GM23248 (cell line): ENCODE results near the gene PTAFR. TPM values are rescaled to one million over a fixed set of nuclear protein-coding genes. Genes with fewer than 3 reads are reported as not detected.

Experiments used
- DNase-seq: peaks from one replicate; pipeline ENCODE4 v3.0.0-alpha.2; 2015
- H2AFZ ChIP-seq: fragments of 200-600 bp; sonication (generic); 2 replicates; pipeline ENCODE4 v1.6.1; 2016; ENCODE audit warnings: antibody characterized with exemption
- H3F3A ChIP-seq: fragments of 200-600 bp; sonication (generic); 2 replicates; pipeline ENCODE4 v1.6.1; 2016; ENCODE audit warnings: mild to moderate bottlenecking, antibody characterized with exemption, mixed run types; ENCODE audit not compliant: insufficient read depth
- H3K27ac ChIP-seq: fragments of 200-600 bp; sonication (generic); 2 replicates; pipeline ENCODE4 v1.5.1; 2016; ENCODE audit warnings: mild to moderate bottlenecking
- H3K27me3 ChIP-seq: fragments of 200-600 bp; sonication (generic); replicated peaks from 2 replicates; pipeline ENCODE4 v1.6.1; 2016; ENCODE audit warnings: mild to moderate bottlenecking; ENCODE audit not compliant: insufficient read depth
- H3K36me3 ChIP-seq: fragments of 200-600 bp; sonication (generic); 2 replicates; pipeline ENCODE4 v1.6.1; 2016; ENCODE audit warnings: low read depth, mild to moderate bottlenecking
- H3K4me1 ChIP-seq: fragments of 200-600 bp; sonication (generic); 2 replicates; pipeline ENCODE4 v1.6.1; 2016; ENCODE audit warnings: mild to moderate bottlenecking; ENCODE audit not compliant: insufficient read depth
- H3K4me2 ChIP-seq: fragments of 200-600 bp; sonication (generic); one replicate; pipeline ENCODE4 v1.6.1; 2016; ENCODE audit warnings: mild to moderate bottlenecking; ENCODE audit not compliant: unreplicated experiment
- H3K4me3 ChIP-seq: fragments of 200-600 bp; sonication (generic); 2 replicates; pipeline ENCODE4 v1.5.1; 2016; ENCODE audit warnings: mild to moderate bottlenecking
- H3K79me2 ChIP-seq: fragments of 200-600 bp; sonication (generic); 2 replicates; pipeline ENCODE4 v1.6.1; 2016; ENCODE audit warnings: mild to moderate bottlenecking; ENCODE audit not compliant: insufficient read depth
- H3K9ac ChIP-seq: fragments of 200-600 bp; sonication (generic); 2 replicates; pipeline ENCODE4 v1.6.1; 2016; ENCODE audit warnings: mild to moderate bottlenecking
- H3K9me2 ChIP-seq: fragments of 200-600 bp; sonication (generic); 2 replicates; pipeline ENCODE4 v1.6.1; 2016; ENCODE audit warnings: mixed run types, mild to moderate bottlenecking, moderate library complexity; ENCODE audit not compliant: insufficient read depth
- H3K9me3 ChIP-seq: fragments of 200-600 bp; sonication (generic); one replicate; pipeline ENCODE4 v1.6.1; 2017; ENCODE audit warnings: low read depth
- H4K20me1 ChIP-seq: fragments of 200-600 bp; sonication (generic); 2 replicates; pipeline ENCODE4 v1.6.0; 2016; ENCODE audit not compliant: insufficient read depth
- EZH2 ChIP-seq: fragments of 200-600 bp; sonication (generic); IDR thresholded peaks from 2 replicates; pipeline ENCODE4 v1.6.1; 2018; ENCODE audit warnings: antibody characterized with exemption, mild to moderate bottlenecking; ENCODE audit not compliant: insufficient read depth, poor library complexity, severe bottlenecking
- EZH2phosphoT487 ChIP-seq: fragments of 200-600 bp; sonication (generic); IDR thresholded peaks from 2 replicates; pipeline ENCODE4 v1.6.1; 2018; ENCODE audit warnings: antibody characterized with exemption, moderate library complexity, mild to moderate bottlenecking, low read depth; ENCODE audit not compliant: insufficient read depth
- WGBS, 2 experiments: methylation state at CpG; one replicate each; pipeline ENCODE4 v1.1.6; 2015 to 2017; ENCODE audit warnings: low lambda C conversion rate in 2 of 2, low coverage in 1 of 2; ENCODE audit errors: missing lambda C conversion rate in 2 of 2; 5-methylcytosine and 5-hydroxymethylcytosine counted together
- in situ Hi-C: fragments of 300-500 bp; cut with MboI; formaldehyde crosslinking; loops from 2 replicates; pipeline ENCODE4 v1.15.0; 2020
- polyA plus RNA-seq: library from polyadenylated mRNA; unstranded; fragments of >200 nt; fragmentation: Nextera tagmentation; extraction: Ambion mirVana; gene quantifications from 2 replicates; pipeline ENCODE4 v1.2.1, GENCODE V29; 2016
- total RNA-seq: library from RNA; depleted of rRNA; stranded (reverse); fragments of >200 nt; shearing (Covaris generic); gene quantifications from 2 replicates; pipeline ENCODE4 v1.2.3, GENCODE V29; 2014

Gene PTAFR
- total and polyA plus RNA-seq, 2 experiments from 2014 or later: not detected

DNA sequence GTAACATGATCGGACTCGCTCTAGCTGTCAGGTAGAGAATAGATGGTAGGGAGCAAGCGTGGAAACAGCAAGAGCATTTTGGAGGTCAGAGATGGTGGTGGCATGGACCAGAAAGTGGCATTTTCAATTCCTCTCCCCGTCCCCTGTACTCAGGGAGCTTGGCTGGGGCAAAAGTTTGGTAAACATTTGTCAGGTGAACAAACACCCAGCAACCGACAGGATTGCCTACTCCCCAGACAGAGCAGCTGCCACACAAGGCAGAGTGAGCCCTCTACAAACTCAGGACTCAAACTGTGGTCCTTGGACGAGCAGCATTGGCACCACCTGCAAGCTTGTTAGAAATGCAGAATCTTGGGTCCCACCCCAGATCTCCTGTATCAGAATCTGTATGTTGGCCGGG lies 14.3 kb downstream of the PTAFR start:
- Histone ChIP-seq H3K27ac (no peak overlapping the region), H3F3A (peaks cover 7% of the 10 kb centered on the region; the same call in 1 of the 2 replicates), H3K79me2 (no peaks in the 10 kb centered on the region), H3K9me2 (no peaks in the 10 kb centered on the region), H3K9me3 (peaks cover 3% of the 10 kb centered on the region), H4K20me1 (no peaks in the 10 kb centered on the region), H3K9ac (no peak overlapping the region), H3K4me2 (no peak overlapping the region), H3K4me3 (no peak overlapping the region), H2AFZ (no peak overlapping the region), H3K36me3 (no peaks in the 10 kb centered on the region), H3K27me3 (no peaks in the 10 kb centered on the region), H3K4me1 (peaks cover 8% of the 10 kb centered on the region)
- no peak for DNase-seq
- in situ Hi-C loops: no loop called here
- WGBS, 2 experiments: 80 to 84% methylated on average over 7 of the region's 7 CpGs
- no peak for TF ChIP-seq EZH2
- TF ChIP-seq EZH2phosphoT487: no peak

DNA sequence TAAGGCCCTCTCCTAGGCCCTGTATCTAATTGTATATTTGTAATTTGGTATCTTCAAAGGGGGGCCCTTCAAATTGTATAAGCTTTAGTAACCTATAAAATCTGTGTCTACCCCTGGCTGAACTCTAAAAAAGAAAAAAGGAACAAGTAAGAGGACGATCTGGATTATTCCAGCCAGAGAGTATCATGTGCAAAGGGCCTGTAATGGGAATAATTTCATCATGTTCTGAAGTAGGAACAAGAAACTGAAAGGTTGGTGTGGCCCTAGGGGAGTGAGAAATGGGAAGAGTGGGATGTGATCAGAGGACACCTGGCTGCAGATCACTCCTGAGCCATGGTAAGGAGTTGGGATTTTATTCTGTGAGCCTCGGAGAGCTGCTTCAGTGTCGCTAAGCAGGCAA lies 14.7 kb downstream of the PTAFR start:
- Histone ChIP-seq H3K9me3 (peaks cover 3% of the 10 kb centered on the region), H3F3A (peaks cover 7% of the 10 kb centered on the region; the same call in 1 of the 2 replicates), H3K9me2 (no peaks in the 10 kb centered on the region), H3K27me3 (no peaks in the 10 kb centered on the region), H3K79me2 (no peaks in the 10 kb centered on the region), H3K36me3 (no peaks in the 10 kb centered on the region), H4K20me1 (no peaks in the 10 kb centered on the region), H3K27ac (no peak overlapping the region), H2AFZ (no peak overlapping the region), H3K4me1 (peaks cover 8% of the 10 kb centered on the region), H3K4me3 (no peak overlapping the region), H3K9ac (no peak overlapping the region), H3K4me2 (no peak overlapping the region)
- in situ Hi-C loops: no loop called here
- no peak for DNase-seq
- WGBS, 2 experiments: 91 to 95% methylated on average over 3 of the region's 3 CpGs
- TF ChIP-seq EZH2phosphoT487: no peak
- TF ChIP-seq EZH2: no peak

DNA sequence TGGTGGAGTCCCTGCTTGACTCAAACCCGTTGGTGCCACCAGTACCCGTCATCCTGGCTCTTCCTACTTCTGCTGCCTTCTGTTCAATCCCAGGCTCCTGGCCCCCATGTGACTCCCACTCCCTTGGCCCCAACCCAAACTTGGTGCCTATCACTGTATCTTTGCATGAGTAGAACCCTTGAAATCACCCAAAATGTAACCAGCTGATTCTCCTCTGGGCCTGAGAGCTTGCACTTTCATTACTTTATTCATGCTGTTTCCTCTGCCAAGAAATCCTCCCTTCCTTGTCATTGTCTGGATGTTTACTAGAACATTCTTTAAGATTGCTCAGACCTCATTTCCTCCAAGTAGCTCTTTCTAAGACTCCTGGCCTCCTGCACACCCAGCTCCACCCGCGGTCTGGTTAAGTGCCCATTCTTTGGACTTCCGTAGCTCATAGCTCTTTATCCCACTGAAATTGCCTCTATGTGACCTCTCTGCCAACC lies 15.7 kb downstream of the PTAFR start:
- Histone ChIP-seq H3K4me2 (peak overlapping the region; percentile 38), H3K9me3 (no peaks in the 10 kb centered on the region), H3K9me2 (no peaks in the 10 kb centered on the region), H2AFZ (no peak overlapping the region), H3K27ac (peak overlapping the region; percentile 53), H3K9ac (0 out of 2 replicates have a peak overlapping the region, but pooled peaks have one; percentile 11), H3F3A (peaks cover 7% of the 10 kb centered on the region; the same call in 1 of the 2 replicates), H3K79me2 (no peaks in the 10 kb centered on the region), H3K4me1 (peaks cover 8% of the 10 kb centered on the region), H3K36me3 (no peaks in the 10 kb centered on the region), H4K20me1 (no peaks in the 10 kb centered on the region), H3K27me3 (no peaks in the 10 kb centered on the region), H3K4me3 (no peak overlapping the region)
- in situ Hi-C loops: no loop called here
- WGBS, 2 experiments: 74 to 77% methylated on average over 5 of the region's 5 CpGs
- TF ChIP-seq EZH2phosphoT487 (no peak), EZH2 (no peak)
- peak; percentile 90 for DNase-seq

DNA sequence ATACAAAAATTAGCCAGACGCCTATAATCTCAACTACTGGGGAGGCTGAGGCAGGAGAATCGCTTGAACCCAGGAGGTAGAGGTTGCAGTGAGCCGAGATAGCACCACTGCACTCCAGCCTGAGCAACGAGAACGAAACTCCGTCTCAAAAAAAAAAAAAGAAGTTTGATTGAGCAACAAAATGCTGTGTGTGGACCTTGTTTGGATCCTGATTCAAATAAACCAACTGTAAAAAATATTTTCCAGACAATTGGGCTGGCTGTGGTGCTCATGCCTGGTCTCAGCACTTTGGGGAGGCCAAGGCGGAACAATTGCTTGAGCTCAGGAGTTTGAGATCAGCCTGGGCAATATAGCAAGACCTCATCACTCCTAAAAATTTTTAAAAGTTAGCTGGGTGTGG lies 16.8 kb downstream of the PTAFR start:
- H3K4me3 ChIP-seq: no peak overlapping the region
- no peak overlapping the region for H3K9ac ChIP-seq
- H3K9me2 ChIP-seq: no peaks in the 10 kb centered on the region
- in situ Hi-C loops: no loop called here
- no peaks in the 10 kb centered on the region for H3K27me3 ChIP-seq
- no peaks in the 10 kb centered on the region for H4K20me1 ChIP-seq
- H3K9me3 ChIP-seq: no peaks in the 10 kb centered on the region
- DNase-seq: no peak
- no peak for TF ChIP-seq EZH2phosphoT487
- no peak for TF ChIP-seq EZH2
- H2AFZ ChIP-seq: no peak overlapping the region
- peaks cover 8% of the 10 kb centered on the region for H3K4me1 ChIP-seq
- H3K27ac ChIP-seq: no peak overlapping the region
- no peaks in the 10 kb centered on the region for H3K36me3 ChIP-seq
- WGBS, 2 experiments: 84 to 90% methylated on average over 7 of the region's 7 CpGs
- H3K4me2 ChIP-seq: no peak overlapping the region
- H3K79me2 ChIP-seq: no peaks in the 10 kb centered on the region
- peaks cover 7% of the 10 kb centered on the region; the same call in 1 of the 2 replicates for H3F3A ChIP-seq

DNA sequence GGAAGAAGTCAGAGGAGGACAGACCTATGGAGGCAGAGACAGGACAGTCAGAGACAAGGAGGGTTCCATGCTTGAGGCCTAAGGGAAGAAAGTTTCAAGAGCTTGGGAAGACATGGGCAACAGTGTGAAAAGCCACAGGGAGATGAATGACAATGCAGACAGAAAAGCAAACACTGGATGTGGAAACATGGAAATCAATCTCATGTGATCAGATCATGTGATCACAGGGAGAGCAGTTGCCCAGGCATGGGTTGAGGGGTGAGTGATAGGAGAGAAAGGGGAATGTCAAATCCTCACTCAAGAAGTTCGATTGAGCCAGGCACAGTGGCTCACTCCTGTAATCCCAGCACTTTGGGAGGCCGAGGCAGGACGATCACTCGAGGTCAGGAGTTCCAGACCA lies 17.2 kb downstream of the PTAFR start:
- no peak overlapping the region for H2AFZ ChIP-seq
- TF ChIP-seq EZH2phosphoT487 (no peak), EZH2 (no peak)
- H3K4me1 ChIP-seq: peaks cover 8% of the 10 kb centered on the region
- H3K79me2 ChIP-seq: no peaks in the 10 kb centered on the region
- H3K9me3 ChIP-seq: no peaks in the 10 kb centered on the region
- no peaks in the 10 kb centered on the region for H3K9me2 ChIP-seq
- 73 to 84% methylated on average over 4 of the region's 4 CpGs for WGBS, 2 experiments
- no peak overlapping the region for H3K9ac ChIP-seq
- H3K4me2 ChIP-seq: no peak overlapping the region
- no peaks in the 10 kb centered on the region for H3K36me3 ChIP-seq
- no peak overlapping the region for H3K27ac ChIP-seq
- H3K4me3 ChIP-seq: no peak overlapping the region
- H3F3A ChIP-seq: peaks cover 7% of the 10 kb centered on the region; the same call in 1 of the 2 replicates
- H4K20me1 ChIP-seq: no peaks in the 10 kb centered on the region
- H3K27me3 ChIP-seq: no peaks in the 10 kb centered on the region
- DNase-seq: no peak
- in situ Hi-C loops: no loop called here
